Measurements from ENCODE around the gene SLC44A4.
"Not testable (repeated sequence)": the region's sequence is repeated elsewhere in the genome, so short reads cannot be mapped to it uniquely, and the experiment has no call there.

Gene SLC44A4

DNA sequence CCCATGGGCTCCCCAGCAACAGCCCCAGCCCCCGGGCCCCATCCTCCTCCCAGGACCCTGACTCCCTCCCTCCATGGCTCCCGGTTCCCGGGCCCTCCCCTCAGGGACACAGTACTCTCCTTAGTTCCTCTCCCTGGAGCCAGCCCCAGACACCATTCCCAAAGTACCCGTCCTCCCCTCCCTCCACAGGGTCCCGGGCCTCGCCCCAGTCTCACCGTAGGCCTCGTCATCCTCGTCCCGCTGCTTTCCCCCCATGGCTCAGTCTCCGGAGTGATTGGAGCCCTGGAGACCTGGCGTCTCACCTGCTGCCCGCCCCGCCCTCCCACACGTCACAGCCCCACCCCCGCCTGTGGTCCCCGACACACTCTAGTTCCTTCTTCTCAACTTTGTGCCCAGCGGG is at the start of gene SLC44A4:
Gene SLC44A4, minus strand, starts transcription at position 272 of the 400 bp plus-strand sequence. Its CDS starts 17 bp downstream, at position 255.
- no peak for DNase-seq

DNA sequence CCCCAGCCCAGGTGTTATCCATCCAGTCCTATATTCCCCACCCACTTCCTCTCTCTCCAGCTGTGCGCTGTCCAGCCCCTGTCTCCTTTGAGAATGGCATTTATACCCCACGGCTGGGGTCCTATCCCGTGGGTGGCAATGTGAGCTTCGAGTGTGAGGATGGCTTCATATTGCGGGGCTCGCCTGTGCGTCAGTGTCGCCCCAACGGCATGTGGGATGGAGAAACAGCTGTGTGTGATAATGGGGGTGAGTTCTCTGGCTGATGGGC is 49.8 kb upstream of the SLC44A4 start:
- DNase-seq, result no peak

DNA sequence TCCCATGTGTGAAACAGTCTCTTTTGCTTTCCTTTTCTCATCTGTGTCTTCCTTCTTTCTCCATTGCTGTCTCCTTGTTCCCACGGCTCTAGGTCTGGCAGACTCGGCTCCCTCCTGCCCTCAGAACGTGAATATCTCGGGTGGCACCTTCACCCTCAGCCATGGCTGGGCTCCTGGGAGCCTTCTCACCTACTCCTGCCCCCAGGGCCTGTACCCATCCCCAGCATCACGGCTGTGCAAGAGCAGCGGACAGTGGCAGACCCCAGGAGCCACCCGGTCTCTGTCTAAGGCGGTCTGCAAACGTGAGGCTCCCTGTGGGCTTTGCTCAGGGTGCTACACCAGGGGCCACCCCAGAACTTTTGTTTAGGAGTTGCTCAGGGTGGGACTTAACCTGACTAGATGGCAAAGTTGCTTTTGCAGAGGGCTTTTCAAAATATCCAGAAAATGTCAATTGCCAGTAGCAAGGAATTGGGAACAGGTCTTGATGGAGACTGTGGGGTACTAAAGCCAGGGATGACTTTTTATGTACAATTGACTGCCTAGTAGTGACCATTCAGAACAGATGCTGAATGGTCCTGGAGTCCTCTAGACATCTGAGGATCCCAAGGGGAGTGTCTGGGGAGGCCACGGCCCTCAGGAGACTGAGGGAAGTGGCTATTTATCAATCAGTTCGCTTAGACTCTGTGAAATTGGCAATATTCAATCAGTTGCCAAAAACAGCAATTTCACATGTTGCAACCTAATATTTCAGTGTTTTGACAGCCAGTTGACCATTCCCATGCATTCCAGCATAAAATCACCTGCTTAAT is 49.3 kb upstream of the SLC44A4 start:
- DNase-seq, result no peak

DNA sequence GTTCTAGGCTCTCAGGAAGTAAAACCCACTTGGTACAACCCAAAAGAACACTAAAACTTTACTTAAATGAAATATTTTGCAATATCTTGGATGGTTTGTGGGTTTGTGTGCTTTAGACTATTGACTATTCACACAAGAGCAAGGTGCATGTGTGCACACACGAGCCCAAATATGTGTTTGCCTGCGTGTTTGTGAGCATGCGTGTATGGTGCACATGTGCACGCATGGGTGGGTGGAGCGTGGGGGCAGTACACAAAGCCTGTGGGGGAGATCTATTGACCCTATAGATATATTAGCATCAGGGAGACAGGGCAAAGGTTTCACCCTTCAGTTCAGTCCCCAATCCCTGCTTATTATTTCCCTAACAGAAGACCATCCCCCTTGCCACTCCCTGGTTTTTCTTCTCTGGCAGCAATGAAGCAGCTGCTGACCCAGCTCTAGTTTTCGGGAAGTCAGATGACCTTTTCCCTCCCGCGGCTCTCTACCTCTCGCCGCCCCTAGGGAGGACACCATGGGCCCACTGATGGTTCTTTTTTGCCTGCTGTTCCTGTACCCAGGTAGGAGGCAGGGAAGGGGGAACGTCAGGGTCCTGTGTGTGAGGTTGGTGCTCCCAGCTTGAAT is 48.6 kb upstream of the SLC44A4 start, which contains the start of gene C2:
Gene C2, plus strand, starts transcription at position 476 of the 621 bp plus-strand sequence. Its CDS starts 36 bp downstream, at position 512.
- no peak for DNase-seq

DNA sequence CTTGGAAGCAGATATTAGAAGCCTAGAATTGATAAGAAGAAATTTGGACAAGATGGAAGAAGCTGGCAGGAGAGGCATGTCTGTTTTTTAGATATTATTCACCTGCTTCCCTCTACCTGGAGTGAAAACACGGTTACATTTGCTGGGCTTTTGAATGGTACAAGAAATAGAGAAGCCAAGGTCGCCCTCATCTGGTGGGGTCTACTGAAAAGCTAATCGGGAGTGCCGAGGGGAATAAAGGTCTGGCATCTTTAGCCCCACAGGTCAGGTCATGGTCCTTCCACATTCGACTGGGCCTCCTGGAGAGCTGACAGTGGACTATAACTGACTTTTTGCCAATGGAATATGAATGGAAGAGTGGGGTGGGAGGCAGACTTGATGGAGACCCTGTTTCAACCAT is 44.1 kb upstream of the SLC44A4 start:
- peak in 1 of 2 donors; percentile 22 for DNase-seq

DNA sequence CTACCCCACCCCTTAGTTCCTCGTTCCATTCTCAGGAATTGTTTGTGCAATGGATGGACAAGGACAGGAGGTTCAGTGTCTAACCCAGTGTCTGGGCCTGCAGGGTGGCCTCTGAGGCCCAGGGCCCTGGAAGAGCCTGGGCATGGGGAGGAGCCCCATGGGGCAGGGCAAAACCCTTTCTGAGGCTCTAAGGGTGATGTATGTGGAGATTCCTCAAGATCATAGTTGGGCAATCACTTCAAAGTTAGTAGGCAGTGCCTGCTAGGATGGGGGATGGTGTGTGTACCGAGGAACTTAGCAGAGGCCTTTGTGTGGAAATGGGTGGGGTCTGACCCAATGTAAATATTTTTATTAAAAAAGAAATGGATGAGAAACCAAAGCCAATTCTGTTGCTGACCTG is 42.0 kb upstream of the SLC44A4 start:
- no peak for DNase-seq

DNA sequence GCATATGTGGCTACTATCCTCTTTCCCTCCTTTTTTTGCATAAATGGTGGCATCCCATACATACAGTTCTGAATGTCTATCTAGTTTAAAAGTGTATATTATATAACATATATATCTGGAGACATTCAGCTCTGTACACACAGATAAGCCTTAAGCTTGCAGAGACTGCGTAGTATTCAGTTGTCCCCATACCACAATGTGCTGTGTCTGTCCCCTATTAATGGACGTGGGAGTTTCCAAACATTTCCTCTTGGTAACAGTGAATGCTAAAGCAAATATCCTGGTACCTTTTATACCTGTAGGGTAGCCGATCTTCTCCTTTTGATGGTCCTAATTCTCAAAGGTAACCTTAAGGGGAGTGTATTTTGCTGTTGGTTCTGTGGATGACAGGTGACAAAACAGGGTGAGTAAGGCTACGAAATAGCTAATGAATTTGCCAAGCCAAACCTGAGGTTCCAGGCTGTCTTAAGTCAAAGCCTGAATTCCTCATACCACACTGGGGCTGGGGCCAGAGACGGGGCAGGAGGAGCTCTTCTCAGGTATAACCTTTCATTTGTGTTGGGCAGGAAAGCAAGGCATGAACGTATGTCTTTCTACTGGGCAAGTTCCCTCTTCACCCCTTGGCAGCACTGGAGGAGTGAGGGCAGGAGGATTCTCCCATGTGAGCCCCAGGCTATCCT is 41.0 kb upstream of the SLC44A4 start:
- no peak for DNase-seq

DNA sequence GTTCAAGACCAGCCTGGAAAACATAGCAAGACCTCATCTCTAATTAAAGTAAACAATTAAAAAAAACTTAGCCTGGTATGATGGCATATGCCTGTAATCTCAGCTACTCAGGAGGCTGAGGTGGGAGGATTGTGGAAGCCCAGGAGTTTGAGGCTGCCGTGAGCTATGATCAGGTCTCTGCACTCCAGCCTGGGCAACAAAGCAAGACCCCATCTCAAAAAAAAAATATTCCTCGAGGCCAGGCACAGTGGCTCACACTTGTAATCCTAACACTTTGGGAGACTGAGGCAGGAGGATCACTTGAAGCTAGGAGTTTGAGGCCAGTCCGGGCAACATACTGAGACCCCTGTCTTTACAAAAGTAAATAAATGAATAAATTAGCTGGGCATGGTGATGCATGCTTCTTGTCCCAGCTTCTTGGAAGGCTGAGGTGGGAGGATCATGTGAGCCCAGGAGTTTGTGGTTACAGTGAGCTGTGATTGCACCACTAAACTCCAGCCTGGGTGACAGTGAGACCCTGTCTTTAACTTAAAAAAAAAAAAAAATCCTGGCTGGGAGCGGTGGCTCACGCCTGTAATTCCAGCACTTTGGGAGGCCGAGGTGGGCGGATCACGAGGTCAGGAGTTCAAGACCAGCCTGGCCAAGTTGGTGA is 39.4 kb upstream of the SLC44A4 start:
- DNase-seq, result no peak

DNA sequence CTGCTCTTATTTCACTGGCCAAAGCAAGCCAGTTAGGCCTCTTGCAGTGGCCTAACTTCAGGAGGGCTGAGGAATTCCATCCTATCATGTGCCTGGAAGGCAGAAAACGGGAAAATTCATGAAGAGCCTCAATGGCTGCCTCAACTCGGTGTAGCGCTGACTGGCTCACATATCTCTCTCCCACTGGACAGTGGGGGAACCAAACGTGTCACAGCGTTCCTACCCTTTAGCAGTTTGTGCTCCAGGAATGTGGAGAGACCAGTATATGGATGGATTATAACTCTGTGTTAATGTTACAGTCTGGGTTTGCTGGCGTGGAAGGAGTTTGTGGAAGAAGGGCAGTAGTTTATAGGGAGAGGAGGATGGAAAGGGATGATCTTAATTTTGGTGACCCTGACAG is 37.0 kb upstream of the SLC44A4 start:
- DNase-seq, result no peak

DNA sequence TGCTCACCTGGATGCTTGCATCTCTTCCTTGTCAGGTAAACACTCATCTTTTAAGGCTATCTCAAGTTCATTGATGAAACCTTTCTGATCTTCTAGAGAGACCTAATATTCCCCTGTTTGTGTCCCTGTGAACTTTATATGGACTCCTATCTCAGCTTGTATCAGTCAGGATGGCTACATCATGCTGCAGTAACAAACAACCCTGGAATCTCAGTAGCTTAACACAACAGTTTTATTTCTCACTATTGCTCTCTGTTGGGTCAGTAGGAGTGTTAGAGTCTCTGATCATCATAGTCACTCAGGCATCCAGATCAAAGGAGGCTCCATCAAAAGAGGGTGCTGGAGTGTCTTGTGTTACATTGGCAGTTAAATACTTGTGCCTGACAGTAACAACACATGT is 36.6 kb upstream of the SLC44A4 start:
- DNase-seq, result no peak

DNA sequence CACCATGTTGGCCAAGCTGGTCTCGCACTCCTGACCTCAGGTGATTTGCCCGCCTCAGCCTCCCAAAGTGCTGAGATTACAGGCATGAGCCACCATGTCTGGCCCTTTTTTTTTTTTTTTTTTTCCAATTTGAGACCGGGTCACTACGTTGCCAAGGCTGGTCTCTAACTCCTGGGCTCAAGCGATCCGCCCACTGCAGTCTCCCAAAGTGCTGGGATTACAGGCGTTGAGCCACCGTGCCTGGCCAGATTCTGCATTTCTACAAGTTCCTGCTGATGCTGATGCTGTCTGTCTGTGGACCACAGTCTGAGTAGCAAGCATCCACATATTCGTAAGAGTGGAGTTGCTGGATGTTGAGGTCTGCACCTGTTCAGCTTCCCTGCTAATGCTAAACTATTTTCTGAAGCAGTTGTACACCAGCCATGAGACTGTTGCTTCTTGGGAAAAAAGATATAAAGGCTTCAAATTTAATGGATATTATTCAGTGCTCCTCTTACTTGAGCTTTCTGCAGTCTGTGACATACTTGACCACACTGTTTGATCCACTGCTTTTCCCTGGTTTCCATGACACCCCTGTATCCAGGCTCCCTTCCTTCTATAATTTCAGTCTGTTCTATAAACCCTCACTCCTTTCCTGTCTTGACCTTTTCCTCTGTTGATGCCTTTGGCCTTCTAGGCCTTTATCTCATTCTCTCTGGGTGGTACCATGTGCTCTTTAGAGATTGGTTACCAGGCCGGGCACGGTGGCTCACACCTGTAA is 33.2 kb upstream of the SLC44A4 start:
- no peak for DNase-seq

DNA sequence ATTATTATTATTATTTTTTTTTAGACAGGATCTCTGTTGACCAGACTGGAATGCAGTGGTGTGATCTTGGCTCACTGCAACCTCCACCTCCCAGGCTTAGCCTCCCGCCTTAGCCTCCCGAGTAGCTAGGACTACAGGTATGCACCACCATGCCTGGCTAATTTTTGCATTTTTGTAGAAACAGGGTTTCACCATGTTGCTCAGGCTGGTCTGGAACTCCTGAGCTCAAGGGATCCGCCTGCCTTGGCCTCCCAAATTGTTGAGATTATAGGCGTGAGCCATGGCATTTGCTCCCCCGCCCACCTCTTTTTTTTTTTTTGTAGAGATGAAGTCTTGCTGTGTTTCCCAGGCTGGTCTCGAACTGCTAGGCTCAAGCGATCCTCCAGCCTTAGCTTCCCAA is 30.5 kb upstream of the SLC44A4 start:
- not testable (repeated sequence) for DNase-seq

DNA sequence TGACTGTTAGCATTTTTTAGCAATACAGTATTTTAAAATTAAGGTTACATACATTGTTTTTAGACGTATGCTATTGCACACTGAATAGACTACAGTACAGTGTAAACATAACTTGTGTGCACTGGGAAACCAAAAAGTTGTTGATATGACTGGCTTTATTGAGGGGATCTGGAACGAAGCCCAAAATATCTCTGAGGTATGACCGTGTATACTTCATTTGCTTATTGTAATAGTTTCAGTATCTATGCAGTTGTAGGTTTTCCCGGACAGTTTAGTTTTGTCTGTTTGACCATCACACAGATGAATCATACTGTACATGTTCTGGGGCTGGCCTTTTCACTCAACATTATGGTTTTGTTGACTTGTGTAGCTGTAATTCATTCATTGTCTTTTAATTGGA is 30.0 kb upstream of the SLC44A4 start:
- no peak for DNase-seq

DNA sequence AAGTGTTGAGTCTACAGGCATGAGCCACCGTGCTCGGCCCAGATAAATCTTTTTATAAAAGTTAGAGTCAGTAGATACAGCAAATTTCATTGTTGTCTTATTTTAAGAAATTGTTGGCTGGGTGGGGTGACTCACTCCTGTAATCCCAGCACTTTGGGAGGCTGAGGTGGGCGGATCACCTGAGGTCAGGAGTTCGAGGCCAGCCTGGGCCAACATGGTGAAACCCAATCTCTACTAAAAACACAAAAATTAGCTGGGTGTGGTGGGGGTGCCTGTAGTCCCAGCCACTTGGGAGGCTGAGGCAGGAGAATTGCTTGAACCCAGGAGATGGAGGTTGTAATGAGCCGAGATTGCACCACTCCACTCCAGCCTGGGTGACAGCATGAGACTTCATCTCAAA is 29.5 kb upstream of the SLC44A4 start:
- not testable (repeated sequence) for DNase-seq

DNA sequence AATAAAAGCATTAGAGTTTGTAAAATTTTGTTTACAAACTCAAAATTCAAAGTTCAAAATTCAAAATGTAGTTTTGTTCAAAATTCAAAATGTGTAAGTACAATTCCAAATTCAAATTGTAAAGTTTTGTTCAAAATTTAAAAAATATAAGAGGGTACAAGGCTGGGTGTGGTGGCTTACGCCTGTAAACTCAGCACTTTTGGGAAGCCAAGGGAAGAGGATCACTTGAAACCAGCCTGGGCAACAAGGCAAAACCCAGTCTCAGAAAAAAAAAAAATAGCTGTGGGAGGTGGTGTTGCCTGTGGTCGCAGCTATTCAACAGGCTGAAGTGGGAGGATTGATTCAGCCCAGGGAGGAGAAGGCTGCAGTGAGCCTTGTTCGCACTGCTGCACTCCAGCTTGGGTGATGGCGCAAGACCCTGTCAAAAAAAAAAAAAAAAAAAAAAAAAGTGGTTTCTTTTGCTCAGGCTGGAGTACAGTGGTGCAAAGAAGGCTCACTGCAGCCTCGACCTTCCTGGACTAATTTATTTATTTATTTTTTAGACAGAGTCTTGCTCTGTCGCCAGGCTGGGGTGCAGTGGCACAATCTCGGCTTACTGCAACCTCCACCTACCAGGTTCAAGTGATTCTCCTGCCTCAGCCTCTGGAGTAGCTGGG is 28.5 kb upstream of the SLC44A4 start:
- peak in 1 of 2 donors; percentile 64 for DNase-seq

DNA sequence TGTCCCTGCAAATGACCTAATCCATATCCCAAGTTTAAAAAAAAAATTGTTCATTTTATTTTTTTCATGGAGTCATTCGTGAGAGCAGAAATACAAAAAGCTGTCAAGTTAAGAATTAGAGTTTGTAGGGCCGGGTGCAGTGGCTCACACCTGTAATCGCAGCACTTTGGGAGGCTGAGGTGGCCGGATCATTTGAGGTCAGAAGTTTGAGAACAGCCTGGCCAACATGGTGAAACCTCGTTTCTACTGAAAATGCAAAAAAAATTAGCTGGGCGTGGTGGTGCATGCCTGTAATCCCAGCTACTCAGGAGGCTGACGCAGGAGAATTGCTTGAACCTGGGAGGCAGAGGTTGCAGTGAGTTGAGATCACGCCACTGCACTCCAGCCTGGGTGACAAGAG is 27.9 kb upstream of the SLC44A4 start:
- not testable (repeated sequence) for DNase-seq

DNA sequence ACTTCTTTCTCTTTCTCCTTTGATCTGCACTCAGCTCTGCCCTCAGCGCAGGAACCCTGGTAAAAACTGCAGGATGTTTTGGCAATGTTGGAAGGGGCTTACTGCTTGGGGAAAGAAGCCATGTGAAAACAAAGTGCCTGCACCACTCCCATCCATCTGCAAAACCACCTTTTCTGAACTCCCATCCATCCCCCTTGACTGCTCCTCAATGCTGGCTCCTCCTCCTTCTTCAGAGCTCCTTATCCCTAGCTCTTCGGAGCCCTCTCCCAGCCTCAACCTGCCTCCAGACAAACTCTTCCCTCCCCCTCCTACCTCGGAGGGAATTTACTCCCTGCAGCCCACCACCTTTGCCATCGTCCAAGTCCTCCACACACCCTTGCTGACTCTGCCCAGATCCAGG is 27.3 kb upstream of the SLC44A4 start:
- no peak for DNase-seq

DNA sequence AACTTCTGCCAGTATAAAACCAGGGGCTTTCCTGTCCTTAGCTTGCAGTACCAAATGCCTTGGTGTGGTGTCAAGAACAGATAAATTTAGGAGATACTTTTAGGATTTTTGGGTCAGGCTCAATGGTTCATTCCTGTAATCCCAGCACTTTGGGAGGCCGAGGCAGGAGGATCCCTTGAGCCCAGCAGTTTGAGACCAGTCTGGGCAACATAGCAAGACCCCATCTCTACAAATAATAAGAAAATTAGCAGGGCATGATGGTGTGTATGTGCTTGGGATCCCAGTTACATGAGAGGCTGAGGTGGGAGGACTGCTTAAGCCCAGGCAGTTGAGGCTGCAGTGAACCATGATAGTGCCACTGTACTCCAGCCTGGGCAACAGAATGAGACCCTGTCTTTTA is 26.2 kb upstream of the SLC44A4 start:
- no peak for DNase-seq

DNA sequence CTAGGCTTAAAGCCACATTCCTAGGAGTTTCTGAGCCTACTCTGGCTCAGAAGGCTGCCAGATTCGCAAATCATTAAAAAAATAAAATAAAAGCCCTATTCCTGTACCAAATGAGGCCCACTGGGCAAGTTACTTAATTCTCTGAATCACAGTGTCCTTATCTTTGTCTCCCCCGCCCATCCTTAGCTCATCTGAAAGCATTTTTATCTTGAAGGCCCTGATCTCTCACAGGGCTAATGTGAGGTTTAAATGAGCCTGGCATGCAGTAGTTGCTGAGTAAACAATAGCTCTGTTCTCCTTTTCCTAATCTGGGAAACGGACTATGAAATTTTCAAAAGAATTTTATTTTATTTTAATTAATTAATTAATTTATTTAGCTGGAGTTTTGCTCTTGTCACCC is 25.2 kb upstream of the SLC44A4 start:
- DNase-seq, result no peak

DNA sequence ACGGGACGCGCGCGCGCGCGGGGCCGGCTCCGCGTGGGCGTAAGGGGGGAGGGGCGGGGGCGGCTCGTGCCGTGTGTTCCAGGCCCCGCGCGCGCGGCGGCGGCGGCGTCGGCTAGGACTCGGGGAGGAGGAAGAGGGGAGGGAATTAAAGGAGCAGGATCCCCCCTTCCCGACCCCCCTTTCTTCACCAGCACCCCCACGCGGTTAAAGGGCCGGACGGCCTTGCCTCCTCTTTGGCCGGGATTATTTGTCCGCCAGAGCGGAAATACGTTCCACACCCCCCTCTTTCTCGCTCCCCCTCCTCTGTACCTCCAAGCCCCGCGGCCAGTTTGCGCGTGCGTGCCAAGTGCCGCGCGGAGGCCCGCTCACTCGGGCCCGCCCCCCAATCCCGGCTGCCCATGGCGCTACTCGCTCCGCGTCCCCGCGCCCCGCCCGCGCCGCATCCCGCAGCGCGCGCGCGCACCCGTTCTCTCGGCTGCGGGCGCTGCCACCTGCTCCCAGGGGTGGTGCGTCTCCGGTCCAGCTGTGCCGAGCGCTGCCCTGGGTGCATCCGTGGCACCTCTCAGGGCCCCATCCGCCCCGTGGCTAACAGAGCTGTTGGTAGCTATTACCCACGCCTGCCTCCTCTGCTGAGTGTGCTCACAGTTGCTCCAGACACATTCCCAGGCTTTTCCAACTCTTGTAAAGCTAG is 23.3 kb upstream of the SLC44A4 start, which contains the start of gene ZBTB12:
Gene ZBTB12, minus strand, starts transcription at position 134 of the 691 bp plus-strand sequence. CDS start 781 bp downstream, outside the sequence.
- DNase-seq, result peak; percentile 28 to 61

DNA sequence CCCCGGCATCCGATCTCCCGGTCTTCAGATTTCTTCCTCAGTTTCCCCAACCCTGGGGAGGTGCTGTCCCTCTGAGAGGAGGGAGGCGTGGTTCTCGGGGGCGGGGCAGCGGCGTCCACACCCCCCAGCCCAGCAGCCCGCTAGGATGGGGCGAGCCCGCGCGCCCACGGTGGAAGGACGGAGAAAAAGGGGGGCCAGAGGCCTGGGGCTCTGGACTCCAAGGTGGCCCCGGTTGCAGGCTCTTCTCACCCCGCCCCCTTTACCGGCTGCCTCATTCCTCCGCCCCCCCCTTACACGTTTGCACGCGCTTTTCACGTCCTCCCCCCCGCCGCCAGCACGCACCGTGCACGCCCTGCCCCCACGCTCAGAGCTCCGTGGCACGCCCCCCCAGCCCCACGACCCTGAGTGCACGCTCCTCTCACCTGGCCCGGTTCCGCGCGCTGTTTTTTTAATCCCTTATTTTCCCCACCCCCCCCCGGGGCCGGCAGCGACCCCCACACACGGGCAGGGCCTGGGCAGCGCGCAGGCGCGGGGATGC is 22.7 kb upstream of the SLC44A4 start:
- DNase-seq, result no peak

Measured in bone marrow (tissue), 2 donors.